HG02678 (cell line): ENCODE measurements around the gene CUEDC2.

ENCODE experiments used
- ATAC-seq: cut with Tn5 transposase; IDR thresholded peaks from one replicate; pipeline ENCODE4 v1.9.1; 2021; ENCODE audit warnings: mild to moderate bottlenecking, moderate library complexity; ENCODE audit not compliant: unreplicated experiment

CUEDC2 gene, protein sequence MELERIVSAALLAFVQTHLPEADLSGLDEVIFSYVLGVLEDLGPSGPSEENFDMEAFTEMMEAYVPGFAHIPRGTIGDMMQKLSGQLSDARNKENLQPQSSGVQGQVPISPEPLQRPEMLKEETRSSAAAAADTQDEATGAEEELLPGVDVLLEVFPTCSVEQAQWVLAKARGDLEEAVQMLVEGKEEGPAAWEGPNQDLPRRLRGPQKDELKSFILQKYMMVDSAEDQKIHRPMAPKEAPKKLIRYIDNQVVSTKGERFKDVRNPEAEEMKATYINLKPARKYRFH

DNA sequence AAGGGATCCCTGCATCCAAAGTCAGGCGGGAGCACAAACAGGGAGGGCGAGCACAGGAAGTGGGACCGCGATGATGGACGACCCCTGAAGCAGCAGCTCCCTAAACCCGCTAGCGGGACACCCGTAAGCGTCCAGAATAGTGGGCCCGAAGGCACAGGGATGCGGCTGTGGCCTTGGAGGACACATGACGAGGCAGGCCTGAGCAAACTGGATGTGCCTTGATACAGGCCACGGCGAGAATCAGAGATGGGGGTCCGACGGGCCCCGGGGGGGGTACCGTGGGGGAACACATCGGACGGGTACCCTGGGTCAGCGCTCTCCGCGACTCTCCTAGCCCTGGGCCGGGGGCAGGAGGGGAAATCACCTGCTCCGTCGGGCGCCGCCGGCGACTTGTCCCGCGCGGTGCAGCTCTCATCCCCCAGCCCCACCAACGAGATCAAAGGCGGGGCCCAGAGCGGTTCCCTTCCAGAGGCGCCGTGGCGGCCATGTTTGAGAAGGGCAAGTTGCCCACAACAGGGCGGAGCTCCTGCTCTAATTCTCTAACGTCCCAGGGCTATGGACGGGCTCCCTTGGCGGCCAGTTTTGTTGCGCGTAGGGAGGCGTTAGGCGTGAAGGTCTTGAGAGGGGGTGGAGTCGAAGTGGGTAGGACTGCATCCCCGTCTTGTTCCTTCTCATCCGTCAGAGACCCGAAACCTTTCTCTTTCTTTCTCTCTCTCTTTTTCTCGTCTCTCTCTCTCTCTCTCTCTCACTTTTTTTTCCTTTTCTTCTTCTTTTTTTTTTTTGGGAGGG, at the start of gene CUEDC2:
Gene CUEDC2 (minus strand): TSS at position 413 of the 789 bp plus-strand sequence. CDS start 7,386 bp downstream, outside the sequence.
- ATAC-seq, result peak; percentile 85

GRCh38 chr10:102480396-102480795, 48.0 kb upstream of the CUEDC2 start:
- ATAC-seq, result no peak

DNA sequence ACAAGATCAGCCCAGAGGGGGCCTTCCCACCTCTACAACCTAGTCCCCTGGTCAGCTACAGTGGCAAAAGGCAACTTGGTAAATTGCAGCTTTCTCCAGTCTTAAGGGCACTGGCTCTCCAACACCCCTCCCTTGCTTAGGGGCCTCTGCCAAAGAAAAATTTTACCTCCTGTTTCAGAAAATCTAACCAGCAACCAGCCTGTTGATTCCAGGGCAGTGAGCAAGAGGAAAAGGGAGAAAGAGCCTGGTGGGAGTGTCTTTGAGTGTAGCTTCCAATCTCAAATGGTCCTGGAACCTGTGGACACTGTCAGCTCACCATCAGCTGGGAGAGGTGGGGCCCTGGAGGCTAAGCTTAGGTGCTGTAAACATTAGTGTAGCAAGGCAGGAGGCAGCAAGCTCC, 47.3 kb upstream of the CUEDC2 start:
- ATAC-seq, result no peak

DNA sequence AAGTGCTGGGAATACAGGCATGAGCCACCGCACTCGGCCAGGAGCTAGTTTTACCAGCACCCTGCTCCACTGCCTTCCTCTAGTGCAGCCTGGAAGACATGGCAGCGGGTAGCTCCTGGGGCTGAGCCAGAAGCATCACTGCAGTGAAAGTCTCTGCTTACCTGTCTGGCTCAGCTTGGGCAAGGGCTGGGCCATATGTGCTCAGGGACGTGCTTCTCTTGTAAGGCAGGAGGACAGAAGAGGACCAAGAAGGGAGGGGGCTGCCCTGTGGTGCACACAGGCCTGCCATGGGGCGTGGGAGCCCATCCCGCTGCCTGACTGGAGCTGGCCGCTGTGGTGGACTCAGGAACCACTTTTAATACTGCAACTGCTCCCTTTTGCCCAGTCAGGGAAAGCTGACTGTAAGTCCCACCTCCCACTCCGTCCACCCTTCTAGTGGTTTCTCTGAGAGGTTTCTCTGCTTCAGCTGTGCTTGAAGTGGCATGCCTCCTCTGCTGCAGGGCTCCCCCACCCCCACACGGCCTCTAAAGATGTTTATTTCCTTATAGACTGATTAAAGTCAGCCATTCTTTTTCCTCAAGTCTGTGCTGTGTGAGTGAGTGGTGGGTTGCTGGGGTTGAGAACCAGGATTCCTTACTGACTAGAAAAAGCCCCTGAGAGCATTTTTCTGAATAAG, 44.2 kb upstream of the CUEDC2 start:
- ATAC-seq, result no peak

- no peak for ATAC-seq
Observed at GRCh38 chr10:102475451-102476040, 43.2 kb upstream of the CUEDC2 start.

GRCh38 chr10:102473445-102474331, 41.3 kb upstream of the CUEDC2 start:
- no peak for ATAC-seq

- ATAC-seq, result no peak
Observed at GRCh38 chr10:102470579-102471546, 38.5 kb upstream of the CUEDC2 start.

DNA sequence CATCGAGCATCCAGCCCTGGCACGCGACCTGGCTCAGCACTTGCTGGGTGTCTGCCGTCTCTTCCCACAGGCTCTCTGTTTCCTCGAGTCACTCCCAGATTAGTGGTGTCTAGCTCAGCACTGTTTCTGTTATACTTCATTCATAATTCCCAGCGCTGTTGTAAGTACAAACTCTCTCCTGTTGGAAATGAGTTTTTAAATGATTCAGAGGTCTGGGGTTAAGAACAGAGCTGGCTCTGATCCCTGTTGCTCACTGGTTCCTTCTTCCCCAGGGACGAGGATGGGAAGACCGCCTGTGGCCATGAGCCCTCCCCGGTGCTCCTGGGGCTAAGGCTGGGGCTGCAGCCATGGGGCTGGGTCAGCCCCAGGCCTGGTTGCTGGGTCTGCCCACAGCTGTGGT, 36.3 kb upstream of the CUEDC2 start:
- ATAC-seq, result no peak

- ATAC-seq, result no peak
Observed at GRCh38 chr10:102467971-102468438, 35.6 kb upstream of the CUEDC2 start.

DNA sequence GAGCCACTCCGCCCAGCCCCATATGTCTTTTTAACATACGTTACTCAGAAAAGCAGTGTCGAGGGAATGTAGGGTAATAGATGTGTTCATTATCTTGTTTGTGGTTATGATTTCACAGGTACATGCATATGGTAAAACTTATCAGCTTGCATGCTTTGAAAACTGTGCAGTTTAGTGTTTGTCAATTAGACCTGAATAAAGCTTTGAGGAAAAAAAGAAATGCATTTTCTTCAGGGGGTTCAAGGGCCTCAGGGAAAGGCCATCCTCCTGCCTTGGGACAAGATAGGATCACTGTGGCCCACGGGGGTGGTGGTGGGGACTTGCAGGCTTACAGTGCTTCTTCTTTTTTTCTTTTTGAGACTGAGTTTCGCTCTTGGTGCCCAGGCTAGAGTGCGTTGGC, 34.9 kb upstream of the CUEDC2 start:
- no peak for ATAC-seq

GRCh38 chr10:102465466-102465865, 33.1 kb upstream of the CUEDC2 start:
- no peak for ATAC-seq

GRCh38 chr10:102463983-102464382, 31.6 kb upstream of the CUEDC2 start:
- ATAC-seq, result no peak

GRCh38 chr10:102462512-102463054, 30.2 kb upstream of the CUEDC2 start:
- no peak for ATAC-seq

DNA sequence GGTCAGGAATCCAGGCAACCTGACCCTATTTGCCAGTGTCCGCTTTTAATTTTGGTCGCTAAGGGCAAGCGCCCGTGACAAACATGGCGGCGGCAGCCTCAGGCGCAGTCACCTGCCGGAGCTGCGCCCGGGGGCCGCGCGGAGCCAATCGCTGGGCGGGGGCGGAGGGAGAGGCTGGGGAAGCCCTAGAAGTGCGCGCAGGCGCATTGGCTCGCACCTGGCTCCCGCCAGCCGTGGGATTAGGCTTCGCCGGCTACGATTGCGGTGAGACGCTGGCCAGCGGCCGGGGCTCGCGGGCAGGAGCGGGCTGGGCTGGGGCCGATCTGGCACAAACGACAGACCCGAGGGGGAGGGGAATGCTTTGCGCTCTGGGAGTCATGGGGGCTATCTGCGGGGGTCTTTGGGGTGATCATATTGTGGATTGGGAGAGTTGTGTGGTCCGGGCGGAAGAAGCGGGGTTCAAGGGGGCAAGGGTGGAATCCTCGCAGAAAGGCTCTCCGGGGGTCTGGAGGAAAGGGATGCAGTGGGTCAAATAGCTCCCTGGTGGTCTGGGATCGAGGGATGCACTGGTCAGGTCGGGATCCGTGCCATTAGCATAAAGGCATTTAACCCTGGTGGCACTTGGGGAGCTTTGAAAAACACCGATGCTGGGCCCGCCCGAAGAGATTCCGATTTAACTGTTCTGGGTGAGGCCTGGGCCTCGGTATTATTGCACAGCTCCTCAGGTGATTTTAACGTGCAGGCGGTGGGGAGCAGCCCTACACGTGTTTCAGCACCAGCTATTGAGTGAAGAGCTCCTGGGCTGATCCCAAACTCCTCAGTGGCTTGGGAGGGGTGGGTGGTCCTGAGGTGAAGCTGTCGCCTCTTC, 29.0 kb upstream of the CUEDC2 start:
- peak; percentile 96 for ATAC-seq

DNA sequence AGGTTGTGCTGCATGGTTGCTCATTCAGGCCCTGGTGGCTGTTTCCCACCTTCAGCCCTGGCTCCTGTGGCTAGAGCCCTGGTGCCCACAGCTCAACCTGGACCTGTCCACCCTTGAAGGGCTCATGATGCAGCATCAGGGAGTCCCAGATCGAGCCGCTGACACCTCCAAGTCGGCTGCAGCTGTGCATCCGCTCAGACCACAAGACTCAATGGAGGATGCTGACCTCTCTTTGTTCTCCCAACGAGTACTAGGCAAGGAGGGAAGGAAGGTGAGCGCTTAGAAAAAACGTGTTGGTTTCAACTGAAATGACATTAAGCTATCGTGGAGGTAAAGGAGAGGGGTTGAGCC, 28.4 kb upstream of the CUEDC2 start:
- peak; percentile 30 for ATAC-seq

DNA sequence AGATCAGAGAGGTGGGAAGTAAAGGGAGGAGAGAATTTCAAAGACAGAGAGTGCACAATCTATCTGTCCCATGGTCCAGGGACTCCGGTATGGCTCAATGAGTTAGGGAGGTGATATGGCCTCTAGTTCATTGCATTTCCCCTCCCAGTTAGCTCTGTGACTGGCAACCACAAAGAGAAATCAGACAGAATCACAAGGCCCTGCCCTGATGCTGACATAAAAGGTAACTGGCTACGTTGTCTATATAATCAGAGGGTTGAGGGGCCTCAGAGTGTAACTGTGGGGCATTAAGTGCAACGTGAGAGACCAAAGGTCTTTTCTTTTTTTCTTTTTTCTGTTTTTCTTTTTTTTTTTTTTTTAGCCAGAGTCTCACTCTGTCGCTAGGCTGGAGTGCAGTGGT, 26.3 kb upstream of the CUEDC2 start:
- ATAC-seq, result no peak

DNA sequence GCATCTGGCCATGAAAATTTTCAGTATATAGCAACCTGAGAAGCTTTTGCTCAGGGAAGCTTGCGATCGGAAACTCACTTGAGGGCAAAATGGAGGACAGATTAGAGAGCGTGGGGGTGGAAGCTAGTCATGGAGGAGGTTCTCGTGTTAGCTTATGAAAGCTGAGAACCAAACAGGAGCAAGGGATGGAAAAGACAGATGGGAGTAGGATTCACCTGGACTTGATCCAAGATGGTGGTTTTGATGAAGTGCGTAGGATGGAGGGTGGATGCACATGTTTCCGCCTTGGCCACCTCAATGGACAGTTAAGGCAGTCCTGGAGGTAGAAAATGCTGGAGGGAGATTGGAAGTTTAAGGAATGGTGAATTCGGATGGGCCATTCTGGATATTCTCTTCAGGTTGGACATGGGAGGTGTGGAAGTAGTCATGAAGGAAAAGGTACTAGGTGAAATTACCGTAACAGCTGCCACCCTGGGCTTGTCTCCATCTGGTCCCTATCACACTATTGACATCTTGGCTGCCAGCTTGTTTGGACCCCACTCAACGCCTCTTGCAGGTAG, 25.3 kb upstream of the CUEDC2 start:
- ATAC-seq, result no peak
